Kidney epithelial cell (primary cell): ENCODE measurements around the gene MTCL3.

Experiments used
- DNase-seq: peaks from one replicate; pipeline ENCODE4 v3.0.0-alpha.2; 2010; ENCODE audit warnings: low read depth
- H3K27me3 ChIP-seq: 2 replicates; pipeline ENCODE4 v1.6.0; 2011; ENCODE audit warnings: low read length; ENCODE audit not compliant: control insufficient read depth, insufficient read depth
- H3K36me3 ChIP-seq: 2 replicates; pipeline ENCODE4 v1.5.1; 2011; ENCODE audit warnings: low read length; ENCODE audit not compliant: control insufficient read depth, insufficient read depth
- H3K4me3 ChIP-seq: 2 replicates; pipeline ENCODE4 v1.5.1; 2011; ENCODE audit warnings: low read depth, mild to moderate bottlenecking, control low read depth, low read length
- CTCF ChIP-seq: IDR thresholded peaks from 2 replicates; pipeline ENCODE4 v1.5.1; 2011; ENCODE audit warnings: mild to moderate bottlenecking, moderate library complexity, low read length, control low read depth, inconsistent platforms; ENCODE audit not compliant: insufficient read depth, poor library complexity, severe bottlenecking

MTCL3 gene

GRCh38 chr6:127447780-127448179 lies 71.4 kb downstream of the MTCL3 start:
- no peak for TF ChIP-seq CTCF
- DNase-seq = no peak
- Histone ChIP-seq H3K36me3 (peaks cover 1% of the 10 kb centered on the region), H3K4me3 (no peak overlapping the region), H3K27me3 (no peaks in the 10 kb centered on the region)

GRCh38 chr6:127446356-127446755 lies 72.8 kb downstream of the MTCL3 start:
- no peak for DNase-seq
- H3K36me3 ChIP-seq = peaks cover 1% of the 10 kb centered on the region
- H3K27me3 ChIP-seq = no peaks in the 10 kb centered on the region
- no peak overlapping the region for H3K4me3 ChIP-seq
- TF ChIP-seq CTCF = no peak

- DNase-seq = no peak
- TF ChIP-seq CTCF = no peak
- peaks cover 1% of the 10 kb centered on the region for H3K36me3 ChIP-seq
- H3K27me3 ChIP-seq = no peaks in the 10 kb centered on the region
- no peak overlapping the region for H3K4me3 ChIP-seq
Measured at GRCh38 chr6:127441881-127442280, 77.3 kb downstream of the MTCL3 start.

GRCh38 chr6:127439718-127440117 lies 79.4 kb downstream of the MTCL3 start:
- no peaks in the 10 kb centered on the region for H3K27me3 ChIP-seq
- DNase-seq = no peak
- H3K36me3 ChIP-seq = no peaks in the 10 kb centered on the region
- no peak overlapping the region for H3K4me3 ChIP-seq
- no peak for TF ChIP-seq CTCF

GRCh38 chr6:127436578-127437110 lies 82.5 kb downstream of the MTCL3 start:
- no peak for DNase-seq
- Histone ChIP-seq H3K4me3 (no peak overlapping the region), H3K36me3 (no peaks in the 10 kb centered on the region), H3K27me3 (no peaks in the 10 kb centered on the region)
- TF ChIP-seq CTCF = no peak

GRCh38 chr6:127435626-127436220 lies 83.4 kb downstream of the MTCL3 start:
- no peak for DNase-seq
- H3K27me3 ChIP-seq = no peaks in the 10 kb centered on the region
- no peaks in the 10 kb centered on the region for H3K36me3 ChIP-seq
- no peak overlapping the region for H3K4me3 ChIP-seq
- TF ChIP-seq CTCF = no peak
